ENCODE data around the gene PRKAG2.
"Not testable (repeated sequence)": the region's sequence is repeated elsewhere in the genome, so short reads cannot be mapped to it uniquely, and the experiment has no call there.

Gene PRKAG2

DNA sequence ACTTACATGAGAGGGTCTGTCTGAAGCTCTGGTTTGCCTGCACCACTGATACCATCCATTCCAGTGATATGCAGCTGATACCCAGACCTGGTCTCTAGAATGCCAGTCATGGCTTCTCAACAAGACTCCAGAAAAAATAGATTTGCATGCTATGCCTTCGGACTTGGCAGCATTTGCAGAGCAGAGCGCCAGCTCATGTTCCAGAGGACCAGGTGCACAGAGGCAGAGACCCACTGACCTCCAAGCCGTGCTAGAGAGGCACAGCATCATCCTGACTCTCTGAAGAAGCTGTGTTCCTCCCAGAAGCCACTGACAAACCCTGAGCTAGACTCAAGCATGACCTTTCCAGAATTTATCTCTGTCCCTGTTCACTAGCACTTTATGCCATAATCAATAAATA lies 6.9 kb upstream of the PRKAG2 start:
- no peak for DNase-seq

DNA sequence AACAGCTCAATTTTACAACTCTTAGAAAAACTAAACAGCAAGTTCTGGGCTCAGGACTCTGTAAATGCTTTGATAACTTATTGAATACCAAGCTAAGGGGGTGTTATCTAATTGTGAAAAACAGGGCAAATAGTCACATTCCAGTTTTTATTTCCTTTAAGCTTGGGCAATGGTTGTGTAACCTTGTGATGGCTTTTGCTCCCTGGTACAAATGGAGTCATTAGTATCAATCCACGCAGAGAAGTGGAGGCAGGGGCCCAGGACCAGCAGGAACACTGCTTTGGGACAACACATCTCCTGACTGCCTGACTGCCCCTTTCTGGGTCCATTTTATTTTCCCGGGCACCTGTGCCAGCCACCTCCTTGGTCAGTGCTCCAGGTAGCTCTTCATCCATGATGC lies 5.8 kb upstream of the PRKAG2 start:
- DNase-seq: no peak

DNA sequence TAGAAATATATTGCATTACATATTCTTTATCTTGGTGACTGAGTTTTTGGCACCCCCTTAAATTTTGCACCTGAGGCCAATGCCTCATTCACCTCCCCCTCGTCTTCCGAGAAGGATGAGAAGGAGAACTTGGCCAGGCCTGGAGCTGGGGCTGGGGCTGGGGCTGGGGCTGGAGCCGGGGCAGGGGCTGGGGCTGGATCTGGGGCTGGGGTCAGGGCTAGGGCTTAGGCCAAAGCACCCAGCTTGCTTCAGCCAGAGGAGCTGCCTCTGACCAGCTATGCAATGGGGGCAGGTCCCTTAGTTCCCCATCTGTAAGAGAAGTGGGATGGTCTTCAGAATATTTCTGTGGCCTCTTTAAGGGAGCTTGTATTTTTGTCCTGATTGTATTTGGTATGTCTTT lies 3.8 kb upstream of the PRKAG2 start:
- no peak for DNase-seq

DNA sequence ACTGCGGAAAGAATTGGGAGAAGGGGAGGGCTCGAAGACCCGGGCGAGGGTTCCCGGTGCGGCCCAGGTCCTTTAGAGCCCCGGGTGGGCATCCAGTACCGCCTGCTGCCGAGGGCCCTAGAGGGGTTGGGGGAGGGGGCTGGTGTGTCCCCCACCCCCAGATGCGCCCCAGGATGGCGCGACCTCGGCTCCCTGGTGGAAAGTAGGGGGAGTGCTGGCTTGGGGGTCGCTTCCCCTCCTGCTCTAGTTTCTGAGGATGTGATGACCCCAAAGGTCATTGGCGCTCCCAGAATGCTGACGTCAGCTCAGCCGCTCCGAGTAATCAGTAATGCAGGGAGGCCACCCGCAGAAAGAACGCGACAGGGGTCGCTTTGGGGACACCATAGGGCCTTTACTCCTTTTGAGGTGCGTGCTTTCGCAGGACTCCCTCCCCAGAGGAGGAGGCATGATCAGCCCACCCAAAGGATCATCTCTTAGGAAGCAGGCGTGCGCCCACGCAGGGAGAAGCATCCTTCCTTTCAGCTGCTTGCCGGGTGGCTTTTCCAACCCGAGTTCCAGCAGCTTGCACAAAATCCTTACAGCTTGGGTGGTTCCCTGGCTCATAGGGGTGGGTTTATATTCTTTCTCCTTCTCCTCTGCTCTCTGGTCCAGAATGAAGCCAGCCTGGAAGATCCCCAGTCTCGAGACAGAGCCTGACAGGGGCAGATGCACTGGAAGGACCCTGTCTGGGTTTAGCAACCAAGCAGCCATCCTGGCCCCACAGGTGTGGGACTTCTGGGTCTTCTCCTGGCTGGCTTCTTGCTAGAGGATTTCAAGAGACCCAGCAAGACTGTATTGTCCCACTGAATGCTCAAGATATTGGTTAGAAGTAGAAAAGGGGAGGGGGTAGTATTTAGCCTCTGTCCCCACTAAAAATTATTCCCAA lies 1.3 kb upstream of the PRKAG2 start:
- no peak for DNase-seq

DNA sequence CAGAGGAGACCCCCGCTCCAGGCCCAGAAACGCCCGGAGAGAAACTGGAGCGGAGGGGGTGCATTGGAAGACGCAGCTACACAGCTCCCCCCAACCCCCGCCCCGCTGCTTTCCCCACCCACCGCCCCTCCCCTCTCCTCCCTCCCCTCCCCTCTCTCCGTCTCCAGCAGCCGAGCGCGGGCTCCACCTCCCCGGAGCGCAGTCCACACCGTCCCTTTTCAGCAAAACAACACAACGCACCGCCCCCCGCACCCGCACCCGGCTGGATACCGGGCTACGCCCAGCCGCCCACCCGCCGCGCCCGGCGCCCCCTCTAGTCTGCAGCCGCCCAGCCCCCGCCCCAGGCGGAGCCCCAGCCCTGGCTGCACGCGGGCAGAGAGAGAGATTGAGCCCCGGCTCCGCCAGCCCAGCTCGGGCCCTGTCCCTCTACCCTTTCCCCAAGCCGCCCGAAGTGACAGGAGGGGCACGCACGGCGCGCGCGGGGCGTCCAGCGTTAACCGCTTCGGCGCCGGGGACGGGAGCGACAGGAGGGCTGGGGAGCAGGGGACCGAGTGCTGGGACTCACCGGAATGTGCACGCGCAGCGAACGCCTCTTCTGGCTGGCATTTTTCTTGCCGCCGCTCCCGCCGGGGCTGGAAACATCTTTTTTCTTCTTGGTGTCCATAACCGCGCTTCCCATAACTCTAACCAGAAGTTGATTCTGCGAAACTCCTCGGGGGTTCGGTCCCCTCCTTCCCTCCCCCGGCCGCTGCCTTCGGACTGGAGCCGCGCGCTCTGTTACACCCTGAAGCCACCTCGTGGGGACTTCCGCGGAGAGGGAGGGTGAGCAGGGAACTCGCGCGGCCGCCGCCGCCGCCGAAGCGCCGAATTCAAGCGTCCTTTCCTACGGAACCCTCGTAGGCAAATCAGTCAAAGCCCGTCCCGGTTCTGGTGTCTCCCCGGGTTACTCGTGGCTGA lies 695 bp downstream of the PRKAG2 start:
- DNase-seq: peak; percentile 59

DNA sequence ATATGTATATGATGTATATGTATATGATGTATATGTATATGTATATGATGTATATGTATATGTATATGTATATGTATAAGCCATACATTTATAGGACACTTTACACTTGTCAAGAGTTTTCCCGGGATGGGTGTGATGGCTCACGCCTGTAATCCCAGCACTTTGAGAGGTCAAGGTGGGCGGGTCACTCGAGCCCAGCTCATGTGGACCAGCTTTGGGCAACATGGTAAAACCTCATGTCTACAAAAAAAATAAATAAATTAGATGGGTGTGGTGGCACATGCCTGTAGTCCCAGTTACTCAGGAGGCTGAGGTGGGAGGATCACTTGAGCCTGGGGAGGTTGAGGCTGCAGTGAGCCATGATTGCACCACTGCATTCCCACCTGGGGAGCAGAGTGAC lies 2.4 kb downstream of the PRKAG2 start:
- DNase-seq: not testable (repeated sequence)

DNA sequence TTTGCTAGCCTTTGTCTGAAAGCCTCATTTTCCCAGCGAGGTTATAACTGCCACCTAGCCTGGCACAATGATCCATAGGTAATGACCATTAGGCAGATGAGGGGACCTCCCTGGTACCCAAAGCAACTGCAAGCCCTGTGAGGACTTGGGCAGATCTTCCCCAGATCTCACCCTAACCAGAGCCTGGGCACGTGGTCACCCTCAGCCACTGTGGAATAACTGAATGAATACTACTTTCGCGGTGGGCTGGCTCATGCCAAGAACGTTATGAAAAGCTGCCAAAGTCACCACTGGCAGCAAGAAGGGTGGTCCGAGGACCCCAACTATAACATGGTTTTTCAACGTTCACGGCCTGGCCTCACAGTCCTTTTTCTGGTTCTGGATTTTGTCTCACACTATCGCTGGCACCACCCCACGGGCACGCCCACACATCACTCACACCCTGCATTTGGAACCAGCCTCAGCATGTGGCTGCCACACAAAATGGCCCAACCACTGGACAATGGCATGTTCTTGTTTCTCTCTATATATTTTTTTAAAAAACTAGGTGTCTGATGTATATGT lies 3.4 kb downstream of the PRKAG2 start:
- no peak for DNase-seq

DNA sequence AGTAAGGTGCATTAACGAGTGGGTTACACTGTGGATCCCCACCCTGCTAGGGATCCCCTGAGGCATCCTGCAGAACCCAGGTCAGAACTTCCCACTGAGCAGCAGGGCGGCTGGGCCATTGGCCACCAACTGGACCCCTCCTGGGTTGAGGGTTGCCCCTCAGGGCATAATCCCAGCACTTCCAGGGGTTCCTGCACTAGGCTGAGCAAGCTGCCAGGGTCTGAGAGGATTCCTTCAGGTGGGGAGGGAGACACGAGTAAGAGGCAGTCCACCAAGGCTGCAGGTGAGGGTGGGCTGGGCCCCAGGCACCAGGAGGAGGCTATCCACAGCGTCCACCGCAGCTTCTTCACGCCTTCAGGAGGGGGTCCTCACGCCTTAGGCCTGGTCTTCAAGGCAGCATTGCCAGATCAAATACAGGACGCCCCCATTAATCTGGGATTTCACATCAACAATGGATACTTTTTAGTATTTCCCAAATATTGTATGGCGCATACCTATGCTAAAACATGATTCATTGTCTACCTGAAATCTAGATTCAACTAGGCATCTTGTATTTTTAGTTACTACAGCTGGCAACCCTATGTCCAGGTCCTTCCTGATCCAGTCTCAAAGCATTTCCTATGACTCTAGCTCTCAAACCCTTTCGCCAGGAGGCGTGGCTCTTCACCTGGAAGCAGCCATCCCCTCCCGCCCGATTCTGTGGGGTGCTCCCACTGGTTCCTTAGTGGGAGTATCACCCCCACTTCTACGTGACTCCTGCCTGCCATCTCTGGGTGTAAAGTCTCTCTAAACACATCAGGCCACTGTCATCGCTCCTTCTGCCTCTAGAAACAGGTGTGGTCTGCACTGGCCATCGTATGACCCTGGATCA lies 4.1 kb downstream of the PRKAG2 start:
- DNase-seq: no peak

DNA sequence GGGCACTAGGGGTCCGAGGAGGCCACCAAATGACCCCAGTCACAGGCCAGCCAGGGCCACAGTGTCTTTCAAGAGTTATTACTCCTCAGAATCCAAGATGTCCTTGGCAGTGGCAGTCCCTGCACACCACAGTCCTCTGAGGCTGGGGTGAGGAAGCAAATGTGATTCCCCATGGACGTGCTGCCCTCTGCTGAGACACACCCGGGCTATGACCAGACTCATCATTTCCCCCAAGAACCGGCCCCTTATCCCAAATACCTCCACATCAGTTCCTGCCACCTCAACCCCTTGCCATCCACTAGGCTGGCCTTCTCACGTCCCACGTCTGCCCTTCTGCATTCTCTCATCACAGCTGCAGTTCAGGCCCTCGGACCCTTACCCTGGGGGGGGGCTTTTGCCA lies 5.0 kb downstream of the PRKAG2 start:
- no peak for DNase-seq

DNA sequence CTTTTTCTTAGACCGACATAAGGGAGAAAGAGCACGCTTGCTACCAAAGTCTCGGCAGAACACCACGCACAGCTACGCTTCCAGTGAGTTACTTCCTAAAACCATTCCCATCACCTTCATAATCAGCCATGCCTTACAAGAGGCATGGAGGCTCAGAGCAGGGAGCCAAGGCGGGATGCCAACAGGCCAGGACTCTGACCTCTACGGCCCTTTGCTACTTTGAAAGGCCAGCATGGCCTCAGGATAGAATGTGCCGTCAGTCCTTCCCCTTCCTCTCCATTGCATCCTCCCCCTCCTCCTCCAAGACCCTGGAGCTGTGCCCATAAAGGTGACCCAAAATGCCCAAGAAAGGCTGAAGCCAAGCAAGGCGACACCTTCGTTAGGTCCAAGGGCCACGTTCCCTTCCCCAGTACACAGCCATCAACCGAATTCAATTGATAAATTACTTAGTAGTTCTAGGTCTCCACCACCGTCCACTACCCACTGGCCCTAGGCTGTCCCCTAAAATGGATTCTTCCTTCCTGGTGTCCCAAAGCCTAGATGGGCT lies 5.7 kb downstream of the PRKAG2 start:
- DNase-seq: no peak

DNA sequence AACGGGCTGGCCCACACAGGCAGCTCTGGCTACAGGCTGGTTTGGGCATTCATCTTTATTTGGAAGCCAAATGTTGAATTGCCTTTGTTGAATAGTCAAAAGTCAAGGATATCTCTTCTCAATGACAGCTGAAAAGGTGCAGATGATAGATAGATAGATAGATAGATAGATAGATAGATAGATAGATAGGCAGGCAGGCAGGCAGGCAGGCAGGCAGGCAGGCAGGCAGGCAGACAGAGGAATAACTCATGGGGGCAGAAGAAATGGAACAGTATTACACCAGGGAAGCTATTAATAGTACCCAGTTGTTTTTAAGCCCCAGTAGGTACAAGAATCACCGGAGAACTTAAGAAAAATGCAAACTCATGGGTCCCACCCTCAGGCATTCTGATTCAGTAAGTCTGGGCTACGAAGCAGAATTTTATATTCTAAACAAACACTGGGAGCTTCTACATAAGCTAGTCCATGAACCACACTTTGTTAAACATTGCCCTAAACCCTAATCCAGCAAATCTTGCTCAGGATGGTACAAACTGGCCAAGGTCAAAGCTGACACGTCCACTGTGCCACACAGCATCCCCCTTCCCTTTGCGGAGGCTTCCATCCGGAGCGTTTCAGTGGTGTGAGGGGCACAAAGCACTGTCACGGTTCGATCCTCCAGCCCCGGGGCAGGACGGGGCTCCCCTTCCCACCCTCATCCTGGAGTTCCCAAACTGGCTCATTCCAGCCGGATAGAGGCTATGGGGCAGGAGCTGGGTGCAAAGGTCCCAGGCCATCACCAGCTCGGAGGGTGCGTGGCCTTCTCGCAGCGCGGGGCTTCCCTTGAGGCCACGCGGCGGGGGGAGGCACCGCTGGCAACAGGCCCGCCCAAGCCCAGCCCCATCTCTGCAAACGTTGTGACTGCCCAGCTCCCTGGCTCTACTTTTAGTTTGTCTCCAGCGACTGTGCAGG lies 6.7 kb downstream of the PRKAG2 start:
- DNase-seq: no peak

DNA sequence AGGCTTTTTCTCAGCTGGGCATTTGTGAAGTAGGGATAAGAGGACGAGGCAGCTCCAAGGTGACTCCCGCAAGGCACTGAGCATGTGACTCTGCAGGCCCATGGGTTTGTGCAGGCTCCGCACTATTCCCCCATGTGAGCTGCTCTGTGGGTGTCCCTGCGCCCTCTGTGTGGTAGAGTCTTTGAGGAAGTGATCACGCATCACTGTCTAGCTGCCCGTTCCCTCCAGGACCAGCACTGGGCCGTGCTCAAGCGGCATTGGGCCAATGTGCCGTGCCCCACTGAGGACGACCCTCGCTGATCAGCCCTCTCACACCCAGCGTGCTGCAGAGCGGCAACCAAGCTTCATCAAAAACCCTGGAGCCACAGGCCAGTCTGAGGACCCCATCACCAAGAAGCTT lies 7.5 kb downstream of the PRKAG2 start:
- no peak for DNase-seq

DNA sequence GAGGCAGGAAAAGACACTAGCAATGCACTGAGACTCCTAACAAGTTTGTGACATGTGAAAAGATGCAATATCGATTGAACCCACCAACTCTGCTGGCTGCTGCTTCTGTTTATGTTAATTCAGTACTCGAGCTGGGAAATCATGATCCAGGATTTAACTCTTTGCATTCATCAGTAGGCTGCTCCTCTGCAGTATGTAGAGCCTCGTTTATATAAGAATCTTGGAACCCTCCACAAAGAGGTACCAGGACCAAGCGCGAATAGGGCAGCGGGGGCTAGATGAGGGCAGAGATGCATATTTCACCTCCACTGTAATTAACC lies 7.8 kb downstream of the PRKAG2 start:
- no peak for DNase-seq

DNA sequence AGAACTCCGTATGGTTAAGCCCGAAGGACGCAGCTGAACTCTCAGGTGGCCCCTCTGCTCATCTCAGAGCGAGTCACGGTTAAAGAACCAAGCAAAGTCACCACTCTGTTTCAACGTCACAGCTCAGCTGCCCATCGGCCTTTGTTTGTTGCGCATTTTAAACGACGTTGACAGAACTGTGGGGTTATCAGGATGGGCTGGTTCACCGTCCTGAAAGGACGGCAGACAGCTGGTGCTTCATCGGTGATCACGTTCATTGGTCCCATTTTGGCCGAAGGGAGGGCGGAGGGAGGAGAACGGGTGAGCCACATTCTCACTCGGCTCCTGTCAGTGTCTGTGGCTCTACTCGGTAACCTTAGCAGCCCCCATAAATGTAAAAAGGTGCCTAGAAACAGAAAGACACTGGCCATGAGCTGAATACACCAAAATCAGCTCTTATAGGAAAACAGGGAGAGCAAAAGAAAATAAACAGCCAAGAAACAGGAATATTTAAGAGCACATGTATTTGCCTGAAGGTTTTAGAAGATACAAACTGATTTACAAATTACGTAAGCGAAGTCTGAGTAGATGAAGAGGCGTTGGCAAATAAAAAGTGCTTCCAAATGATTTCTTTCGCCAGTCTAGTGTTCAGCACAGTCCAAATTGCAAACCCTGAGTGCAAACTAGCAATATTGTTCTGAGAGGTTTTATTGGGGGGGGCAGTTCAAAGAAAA lies 8.4 kb downstream of the PRKAG2 start:
- no peak for DNase-seq

DNA sequence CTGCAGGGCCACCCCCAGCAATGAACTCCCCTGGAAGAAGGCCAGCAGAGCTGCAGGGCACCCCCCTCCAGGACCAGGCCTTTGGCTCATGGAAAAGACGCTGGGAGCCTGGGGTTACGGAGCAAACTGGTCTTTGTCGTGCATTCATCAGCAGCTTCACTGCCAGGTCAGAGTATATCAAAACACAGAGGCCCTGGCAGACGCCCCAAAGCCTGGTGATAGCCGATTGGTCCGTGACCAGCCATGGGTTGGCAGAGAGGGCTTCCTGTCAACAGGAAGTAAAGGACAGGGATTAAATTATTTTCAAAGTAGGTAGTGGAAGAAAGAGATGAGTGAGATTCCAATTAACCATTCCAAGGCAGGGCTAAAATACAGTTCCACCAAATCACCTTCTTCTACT lies 9.0 kb downstream of the PRKAG2 start:
- no peak for DNase-seq

DNA sequence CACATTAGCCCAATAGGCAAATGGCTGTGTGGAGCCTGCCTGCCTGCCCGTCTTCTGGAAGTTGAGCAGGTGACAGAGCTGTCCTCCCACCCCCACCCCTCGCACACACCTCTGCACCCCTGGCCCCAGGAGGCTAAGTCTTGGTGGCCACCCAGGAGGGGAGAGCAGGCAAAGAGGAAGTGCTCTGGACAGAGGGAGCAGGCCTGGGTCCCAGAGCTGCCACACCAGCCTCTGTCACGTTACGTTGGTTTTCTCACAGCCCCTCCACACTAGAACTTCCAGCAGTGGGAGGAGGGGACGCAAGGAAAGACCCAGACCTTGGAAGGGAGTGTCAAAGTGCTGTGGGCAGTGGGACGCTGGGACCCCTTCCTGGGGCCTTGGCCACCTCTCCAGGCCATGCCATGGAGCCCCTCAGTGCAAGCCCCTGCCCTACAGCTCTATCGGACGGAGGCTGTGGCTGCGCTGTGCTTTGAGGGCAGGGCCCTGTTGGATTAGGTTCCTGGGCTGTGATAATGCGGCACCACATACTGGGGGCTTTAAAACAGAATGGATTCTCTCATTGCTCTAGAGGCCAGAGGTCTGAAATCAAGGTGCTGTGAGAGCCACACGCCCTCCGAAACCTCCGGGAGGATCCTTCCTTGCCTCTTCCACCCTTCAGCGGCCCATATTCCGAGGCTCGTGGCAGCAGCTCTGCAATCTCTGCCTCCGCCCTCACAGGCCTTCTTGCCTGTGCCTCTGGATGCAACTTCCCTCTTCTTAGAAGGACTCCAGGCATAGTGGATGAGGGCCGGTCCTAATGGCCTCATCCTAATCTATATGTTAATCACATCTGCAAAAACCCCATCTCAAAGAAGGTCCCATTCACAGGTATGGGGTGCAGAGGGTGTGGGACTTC lies 9.9 kb downstream of the PRKAG2 start:
- DNase-seq: no peak

DNA sequence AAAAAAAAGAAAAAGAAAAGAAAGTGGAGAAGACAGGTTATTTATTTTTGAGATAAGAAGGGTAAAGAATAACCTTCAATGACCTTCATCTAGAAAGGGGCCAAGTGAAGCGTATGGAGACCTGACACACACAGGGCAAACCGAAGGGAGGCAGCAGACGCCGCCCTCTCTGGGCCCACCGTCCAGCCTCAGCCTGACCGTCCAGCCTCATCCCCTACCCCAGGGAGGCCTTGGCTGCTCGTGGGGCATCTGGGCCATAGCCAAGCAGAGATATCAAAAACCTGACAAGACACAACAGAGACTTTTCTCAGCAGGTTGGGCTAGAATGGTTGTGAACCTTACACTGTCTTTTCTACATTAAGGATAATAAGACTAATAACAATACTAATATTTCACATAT lies 10.9 kb downstream of the PRKAG2 start:
- DNase-seq: no peak

DNA sequence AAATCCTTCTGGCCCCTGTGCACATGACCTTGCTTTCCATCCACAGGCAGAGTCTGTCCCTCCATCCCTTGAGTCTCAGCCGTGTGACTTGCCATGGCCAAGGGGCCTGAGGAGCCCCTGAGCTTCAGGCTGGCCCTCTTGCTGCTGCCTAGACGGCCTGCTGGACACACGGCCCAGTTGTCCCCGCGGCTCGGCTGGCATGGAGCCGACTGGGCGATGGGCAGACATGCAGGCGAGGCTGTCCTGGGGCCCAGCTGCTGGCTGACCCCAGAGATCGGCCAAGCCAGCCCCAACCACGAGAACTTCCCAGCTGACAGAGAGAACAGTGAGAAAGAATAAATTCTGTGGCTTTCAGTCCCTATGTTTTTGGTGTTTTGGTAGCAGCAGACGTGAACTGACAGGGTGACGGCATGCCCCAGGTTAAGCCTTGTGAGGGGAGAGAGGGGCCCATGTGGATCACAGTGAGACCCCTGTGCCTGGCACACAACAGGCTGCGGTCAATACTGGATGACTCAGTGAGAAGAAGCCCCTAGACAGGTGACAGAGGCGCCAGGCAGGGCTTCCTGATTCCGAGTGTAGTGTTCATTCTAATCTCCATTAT lies 11.7 kb downstream of the PRKAG2 start:
- no peak for DNase-seq

DNA sequence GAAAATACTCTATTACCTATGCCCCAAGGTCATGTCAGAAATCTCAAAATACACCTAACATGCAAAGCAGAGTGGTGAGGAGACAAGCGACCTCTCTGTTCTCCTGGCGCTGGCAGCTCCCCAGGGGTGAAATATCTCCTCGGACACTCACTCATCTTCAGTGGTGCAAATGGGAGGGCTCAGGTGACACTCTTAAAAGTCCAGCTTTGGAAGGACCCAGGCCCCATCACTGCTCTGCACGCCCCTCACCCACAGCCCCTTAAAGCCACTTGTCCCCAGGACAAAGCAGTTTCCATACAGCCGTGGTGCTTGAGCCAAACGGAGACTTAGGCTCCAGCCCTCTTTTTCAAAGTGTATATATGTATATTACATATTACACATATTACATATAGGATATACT lies 12.4 kb downstream of the PRKAG2 start:
- no peak for DNase-seq
